ENCODE results near the gene COL6A6.

Gene COL6A6

DNA sequence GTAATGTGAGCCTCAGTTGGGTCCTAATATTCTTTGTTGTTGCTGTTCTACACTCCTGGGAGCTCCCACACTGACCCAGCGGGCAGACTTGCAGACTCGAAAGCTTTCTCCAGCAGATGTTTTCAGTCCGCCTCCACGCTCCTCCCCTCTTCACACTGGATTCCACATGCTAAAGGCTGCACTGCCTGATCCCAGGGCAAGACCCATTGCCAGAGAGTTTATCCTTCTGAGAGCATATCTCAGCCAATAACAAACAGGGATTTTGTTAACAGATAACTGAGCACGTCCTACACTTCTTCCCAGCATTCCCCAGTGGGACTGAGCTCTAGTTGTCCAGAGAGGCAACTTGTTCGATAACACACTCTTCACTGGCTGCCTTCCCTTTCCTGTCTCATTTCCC lies 8.0 kb upstream of the COL6A6 start:
- no peak for TF ChIP-seq CTCF (IDR thresholded peaks at IDR 0.05; ENCODE audit: low read depth, low read length)
- DNase-seq = no peak
- Histone ChIP-seq H3K27me3 (no peaks in the 10 kb centered on the region), H3K9me3 (no peaks in the 10 kb centered on the region), H3K36me3 (no peaks in the 10 kb centered on the region), H3K4me3 (ENCODE audit: low read depth, low read length) (no peak overlapping the region), H3K4me1 (no peaks in the 10 kb centered on the region; the same call in 1 of the 2 replicates)

GRCh38 chr3:130514681-130515080 lies 2.3 kb upstream of the COL6A6 start:
- TF ChIP-seq CTCF (IDR thresholded peaks at IDR 0.05; ENCODE audit: low read depth, low read length) = no peak
- H3K36me3 ChIP-seq = no peaks in the 10 kb centered on the region
- no peak overlapping the region for H3K4me3 ChIP-seq (ENCODE audit: low read depth, low read length)
- H3K9me3 ChIP-seq = no peaks in the 10 kb centered on the region
- no peak for DNase-seq
- no peaks in the 10 kb centered on the region for H3K4me1 ChIP-seq
- peaks cover 14% of the 10 kb centered on the region for H3K27me3 ChIP-seq

DNA sequence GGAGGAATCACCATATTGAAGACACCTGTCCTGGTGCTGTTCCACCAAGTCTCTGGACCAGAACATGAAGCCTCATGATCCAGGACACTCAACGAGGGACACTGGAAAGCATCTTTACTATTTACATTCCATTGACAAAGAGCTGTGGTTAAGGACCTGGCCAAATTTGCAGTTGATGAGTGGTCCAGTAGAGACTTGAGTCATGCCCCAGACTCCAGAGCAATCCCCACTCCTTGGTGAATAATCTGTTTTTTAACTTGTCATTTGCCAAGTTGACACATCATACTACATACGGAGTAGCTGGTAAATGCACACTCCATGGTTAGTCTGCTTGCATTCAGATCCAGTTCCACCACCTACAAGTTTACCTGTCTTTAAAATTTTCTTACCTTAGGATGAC lies 1.2 kb upstream of the COL6A6 start:
- DNase-seq = no peak
- peaks cover 14% of the 10 kb centered on the region for H3K27me3 ChIP-seq

DNA sequence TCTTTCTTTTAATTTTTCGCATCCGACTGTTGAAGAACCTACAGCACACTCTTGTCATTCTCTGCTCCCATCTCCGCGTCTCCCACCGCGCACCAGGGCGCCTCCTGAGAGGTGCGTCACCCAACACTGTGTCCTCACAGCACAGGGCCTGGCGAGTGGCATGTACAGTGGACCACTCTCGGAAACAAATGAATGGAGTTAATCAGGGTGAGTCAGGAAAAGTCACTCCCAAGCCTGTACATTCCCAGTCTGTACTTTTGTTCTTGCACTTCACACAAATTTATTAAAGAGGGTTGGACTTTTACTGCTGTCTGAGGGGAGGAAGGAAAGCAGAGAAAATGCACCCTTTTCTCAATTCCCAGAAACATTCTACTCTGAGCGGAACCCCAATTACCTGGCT lies 625 bp downstream of the COL6A6 start:
- peaks cover 14% of the 10 kb centered on the region for H3K27me3 ChIP-seq
- DNase-seq = no peak

More for the DNA sequence above, 1.2 kb upstream of the COL6A6 start:
- Histone ChIP-seq H3K36me3 (no peaks in the 10 kb centered on the region), H3K4me1 (no peaks in the 10 kb centered on the region), H3K4me3 (ENCODE audit: low read depth, low read length) (no peak overlapping the region), H3K9me3 (no peaks in the 10 kb centered on the region)
- TF ChIP-seq CTCF (IDR thresholded peaks at IDR 0.05; ENCODE audit: low read depth, low read length) = no peak

GRCh38 chr3:130519754-130520153 lies 2.8 kb downstream of the COL6A6 start:
- no peaks in the 10 kb centered on the region for H3K9me3 ChIP-seq
- TF ChIP-seq CTCF (IDR thresholded peaks at IDR 0.05; ENCODE audit: low read depth, low read length) = no peak
- H3K27me3 ChIP-seq = peaks cover 14% of the 10 kb centered on the region
- H3K4me1 ChIP-seq = no peaks in the 10 kb centered on the region
- no peaks in the 10 kb centered on the region for H3K36me3 ChIP-seq
- no peak overlapping the region for H3K4me3 ChIP-seq (ENCODE audit: low read depth, low read length)
- DNase-seq = no peak

More for the DNA sequence above, 625 bp downstream of the COL6A6 start:
- H3K9me3 ChIP-seq = no peaks in the 10 kb centered on the region
- H3K4me3 ChIP-seq (ENCODE audit: low read depth, low read length) = peak overlapping the region; percentile 51
- H3K36me3 ChIP-seq = no peaks in the 10 kb centered on the region
- H3K4me1 ChIP-seq = no peaks in the 10 kb centered on the region
- no peak for TF ChIP-seq CTCF (IDR thresholded peaks at IDR 0.05; ENCODE audit: low read depth, low read length)

DNA sequence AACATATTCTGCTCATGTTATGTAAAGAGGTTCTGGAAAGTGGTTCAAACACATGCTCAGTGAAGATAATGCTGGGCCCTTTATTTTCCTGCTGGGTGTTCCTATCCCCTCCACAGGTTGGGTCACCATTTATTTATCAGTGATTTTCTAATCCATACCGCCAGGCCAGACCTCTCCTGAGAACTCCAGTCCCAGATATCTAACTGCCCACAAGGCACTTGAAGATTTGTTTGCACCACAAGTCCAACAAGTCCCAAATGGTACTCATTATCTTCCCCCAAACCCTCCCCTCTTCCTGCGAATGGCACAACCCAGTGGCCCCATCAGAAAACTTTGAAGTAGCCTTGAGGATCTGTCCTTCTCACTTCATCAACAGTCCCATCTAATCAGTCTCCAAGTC lies 5.4 kb downstream of the COL6A6 start:
- Histone ChIP-seq H3K9me3 (no peaks in the 10 kb centered on the region), H3K36me3 (no peaks in the 10 kb centered on the region), H3K4me1 (no peaks in the 10 kb centered on the region), H3K4me3 (ENCODE audit: low read depth, low read length) (no peak overlapping the region), H3K27me3 (peaks cover 3% of the 10 kb centered on the region)
- no peak for DNase-seq
- no peak for TF ChIP-seq CTCF (IDR thresholded peaks at IDR 0.05; ENCODE audit: low read depth, low read length)
